ENCODE data around the gene PRLR. TPM values are rescaled to one million over a fixed set of nuclear protein-coding genes. Genes with fewer than 3 reads are reported as not detected.
"Not testable (repeated sequence)": the region's sequence is repeated elsewhere in the genome, so short reads cannot be mapped to it uniquely, and the experiment has no call there.

The PRLR gene
- total RNA-seq, 3 donors from 2014 or later = 10.3 to 47.1 (median 35.8) TPM

GRCh38 chr5:35197351-35197750 is 32.9 kb downstream of the PRLR start:
- no peaks in the 10 kb centered on the region for H3K36me3 ChIP-seq (ENCODE audit: low read depth)
- no peak for DNase-seq
- H3K4me1 ChIP-seq (ENCODE audit: low read depth) = peaks cover 30% of the 10 kb centered on the region
- TF ChIP-seq CTCF (IDR thresholded peaks at IDR 0.05) = no peak
- no peaks in the 10 kb centered on the region for H3K9me3 ChIP-seq
- ATAC-seq = no peak
- intact Hi-C loops (cut with DNase I, micrococcal nuclease) = no loop called here
- no peak overlapping the region for H3K4me3 ChIP-seq

GRCh38 chr5:35195472-35195852 is 34.8 kb downstream of the PRLR start:
- Histone ChIP-seq H3K9me3 (no peaks in the 10 kb centered on the region), H3K4me3 (no peak overlapping the region), H3K36me3 (ENCODE audit: low read depth) (no peaks in the 10 kb centered on the region), H3K4me1 (ENCODE audit: low read depth) (peaks cover 30% of the 10 kb centered on the region)
- DNase-seq (peak in 2 of 3 donors; percentile 36 to 38), ATAC-seq (peak; percentile 77)
- no peak for TF ChIP-seq CTCF (IDR thresholded peaks at IDR 0.05)
- intact Hi-C loops (cut with DNase I, micrococcal nuclease) = no loop called here

DNA sequence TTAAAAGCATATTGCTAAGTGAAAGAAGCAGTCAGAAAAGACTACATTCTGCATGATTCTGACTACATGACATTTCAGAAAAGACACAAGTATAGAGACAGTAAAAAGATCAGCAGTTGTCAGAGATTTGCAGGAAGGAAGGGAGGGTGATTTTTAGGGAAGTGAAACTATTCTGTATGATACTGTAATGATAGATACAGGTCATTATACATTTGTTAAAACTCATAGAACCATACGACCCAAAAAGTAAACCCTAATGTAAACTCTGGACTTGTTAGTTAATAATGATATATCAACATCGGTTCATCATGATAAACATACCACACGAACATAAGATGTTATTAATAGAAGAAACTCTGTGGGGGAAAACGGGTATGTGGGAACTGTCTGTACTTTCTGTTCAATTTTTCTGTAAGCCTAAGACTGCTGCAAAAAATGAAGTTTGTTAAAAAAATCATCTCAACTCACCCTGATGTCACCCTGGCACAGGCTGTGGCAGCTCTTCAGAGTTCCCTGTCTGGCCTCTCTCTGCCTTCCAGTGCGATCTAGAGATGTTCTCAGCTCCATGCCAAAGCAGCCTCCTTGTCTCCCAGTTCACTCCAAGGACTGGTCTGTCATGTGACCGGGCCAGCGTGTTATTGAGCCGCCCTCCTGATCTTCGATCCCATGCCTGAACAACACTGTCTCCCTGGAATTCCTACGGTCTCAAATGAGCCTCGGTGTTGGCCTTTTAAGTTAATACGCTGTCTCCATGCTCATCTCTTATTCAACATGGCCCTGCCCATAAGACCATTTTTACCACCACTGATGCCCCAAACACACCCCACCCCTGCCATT is 35.4 kb downstream of the PRLR start:
- intact Hi-C loops (cut with DNase I, micrococcal nuclease) = no loop called here
- ATAC-seq (peak; percentile 59), DNase-seq (peak; percentile 53 to 66 (median 58))
- Histone ChIP-seq H3K9me3 (no peaks in the 10 kb centered on the region), H3K4me3 (no peak overlapping the region), H3K36me3 (ENCODE audit: low read depth) (no peaks in the 10 kb centered on the region), H3K4me1 (ENCODE audit: low read depth) (peaks cover 30% of the 10 kb centered on the region)
- TF ChIP-seq CTCF (IDR thresholded peaks at IDR 0.05) = no peak

DNA sequence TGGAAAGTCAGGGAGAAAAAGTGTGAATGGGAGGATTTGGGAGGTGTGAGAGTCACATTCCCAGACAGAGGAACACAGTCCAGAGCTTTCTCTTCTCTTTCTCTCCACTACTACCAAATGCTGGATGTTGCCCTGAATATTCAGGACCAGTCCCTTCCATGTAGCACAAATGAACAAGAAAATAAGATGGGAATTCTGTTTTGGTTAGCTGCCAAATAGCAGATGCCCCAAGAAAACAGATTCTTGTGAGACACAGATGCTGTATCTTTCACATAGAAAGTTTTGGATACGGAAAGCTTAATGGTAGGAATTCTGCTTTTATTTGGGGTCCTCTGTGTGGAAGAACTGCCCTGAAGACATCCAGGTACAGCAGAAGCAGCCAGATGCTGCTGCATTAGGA is 37.8 kb downstream of the PRLR start:
- ATAC-seq = no peak
- TF ChIP-seq CTCF (IDR thresholded peaks at IDR 0.05) = no peak
- no peaks in the 10 kb centered on the region for H3K36me3 ChIP-seq (ENCODE audit: low read depth)
- no peak for DNase-seq
- H3K4me3 ChIP-seq = no peak overlapping the region
- H3K4me1 ChIP-seq (ENCODE audit: low read depth) = peaks cover 14% of the 10 kb centered on the region
- no peaks in the 10 kb centered on the region for H3K9me3 ChIP-seq
- intact Hi-C loops (cut with DNase I, micrococcal nuclease) = no loop called here

DNA sequence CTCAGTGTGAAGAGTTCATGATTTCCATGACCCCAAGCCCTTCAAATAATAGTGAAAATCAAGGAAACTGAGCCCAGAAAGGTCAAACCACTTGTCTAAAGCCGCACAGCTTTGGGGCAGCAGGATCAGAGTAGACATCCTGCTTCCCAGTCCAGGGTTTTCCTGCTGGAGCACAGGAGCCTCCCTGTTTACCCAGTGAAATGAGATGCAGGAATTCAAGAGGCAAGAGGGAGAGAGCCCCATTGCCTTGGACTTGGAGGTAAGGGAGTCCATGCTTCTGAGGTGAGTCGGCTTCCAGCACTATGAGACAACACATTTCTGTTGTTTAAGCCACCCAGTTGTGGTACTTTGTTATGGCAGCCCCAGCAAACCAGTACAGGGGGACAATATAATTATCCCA is 40.5 kb downstream of the PRLR start:
- intact Hi-C loops (cut with DNase I, micrococcal nuclease) = loop anchor here in 1 of 2 donors (10.0 kb wide), 1 partner anchor 95 kb away; no protein-coding TSS in a partner anchor
- H3K4me1 ChIP-seq (ENCODE audit: low read depth); H3K9me3 ChIP-seq; DNase-seq; H3K4me3 ChIP-seq; ATAC-seq; H3K36me3 ChIP-seq (ENCODE audit: low read depth): not testable (repeated sequence)

DNA sequence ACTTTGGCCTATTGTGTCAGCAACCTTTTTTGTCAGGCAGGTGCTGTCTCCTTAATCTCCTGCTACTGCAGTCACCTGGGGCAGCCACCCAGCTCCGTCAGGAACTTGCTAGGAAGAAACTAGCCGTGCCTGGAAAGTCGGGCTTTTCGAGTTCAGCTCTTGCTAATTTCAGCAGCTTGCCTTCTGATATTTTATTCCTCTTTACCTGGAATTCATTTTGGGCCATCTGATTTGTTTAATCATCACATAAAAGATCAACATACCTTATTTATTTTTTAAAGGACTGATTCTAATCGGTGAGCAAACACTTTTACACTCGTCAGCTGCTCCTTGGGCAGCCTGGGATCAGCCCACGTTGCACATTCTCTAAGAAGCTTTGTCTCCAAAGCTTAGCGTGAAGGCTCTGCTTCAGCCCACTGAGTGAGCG is 42.2 kb downstream of the PRLR start:
- Histone ChIP-seq H3K36me3 (ENCODE audit: low read depth) (no peaks in the 10 kb centered on the region), H3K9me3 (no peaks in the 10 kb centered on the region), H3K4me1 (ENCODE audit: low read depth) (peaks cover 16% of the 10 kb centered on the region), H3K4me3 (no peak overlapping the region)
- ATAC-seq (peak; percentile 35), DNase-seq (peak in 1 of 3 donors; percentile 47)
- intact Hi-C loops (cut with DNase I, micrococcal nuclease) = loop anchor here in 1 of 2 donors (10.0 kb wide), 1 partner anchor 93 kb away; no protein-coding TSS in a partner anchor
- no peak for TF ChIP-seq CTCF (IDR thresholded peaks at IDR 0.05)

GRCh38 chr5:35187621-35188020 is 42.7 kb downstream of the PRLR start:
- H3K9me3 ChIP-seq; H3K4me3 ChIP-seq; DNase-seq; H3K36me3 ChIP-seq (ENCODE audit: low read depth): not testable (repeated sequence)
- peaks cover 20% of the 10 kb centered on the region for H3K4me1 ChIP-seq (ENCODE audit: low read depth)
- intact Hi-C loops (cut with DNase I, micrococcal nuclease) = loop anchor here in 1 of 2 donors (10.0 kb wide), 1 partner anchor 93 kb away; no protein-coding TSS in a partner anchor
- ATAC-seq = peak; percentile 39

All from mucosa of descending colon (tissue), 3 donors.